H1 (cell line): ENCODE measurements around the gene TRMT61A. TPM values are rescaled to one million over a fixed set of nuclear protein-coding genes. Genes with fewer than 3 reads are reported as not detected.

Source experiments
- CTCF ChIA-PET: fragments of 300-600 bp; sonication (Branson Sonifier 250); formaldehyde crosslinking; loops from one replicate; lab custom pipeline; 2021; ENCODE audit not compliant: partially characterized antibody; lab: Charles Lee
- POLR2A ChIA-PET: fragments of 300-600 bp; sonication (Branson Sonifier 250); formaldehyde crosslinking; loops from one replicate; lab custom pipeline; 2021; ENCODE audit warnings: inconsistent platforms; ENCODE audit not compliant: partially characterized antibody; lab: Charles Lee
- DNase-seq, 2 experiments: peaks; one replicate each; pipeline versions ENCODE4 v3.0.0 to v3.0.0-alpha.2; 2010 to 2022; ENCODE audit warnings: low spot score in 2 of 2, low read depth in 1 of 2, mixed read lengths in 1 of 2
- FAIRE-seq: peaks from 2 replicates; lab custom pipeline; 2011; peaks lifted over from hg19 to GRCh38; lab: Jason Lieb, UNC
- H2AFZ ChIP-seq: 2 replicates; pipeline ENCODE4 v1.8.1; 2012; ENCODE audit warnings: low read length, inconsistent platforms
- H2AK5ac ChIP-seq: 2 replicates; pipeline ENCODE4 v1.6.1; 2013; ENCODE audit warnings: low read depth, low read length
- H2BK120ac ChIP-seq: replicated peaks from 2 replicates; pipeline ENCODE3; 2013; ENCODE audit warnings: low read depth, low read length, inconsistent platforms
- H2BK12ac ChIP-seq: 2 replicates; pipeline ENCODE4 v1.6.1; 2013; ENCODE audit warnings: low read depth, low read length
- H2BK15ac ChIP-seq: 2 replicates; pipeline ENCODE4 v1.6.1; 2013; ENCODE audit warnings: low read length
- H2BK20ac ChIP-seq: 2 replicates; pipeline ENCODE4 v1.6.1; 2013; ENCODE audit warnings: low read length
- H2BK5ac ChIP-seq: 2 replicates; pipeline ENCODE4 v1.6.1; 2013; ENCODE audit warnings: low read depth, low read length
- H3K14ac ChIP-seq: 2 replicates; pipeline ENCODE4 v1.6.1; 2013; ENCODE audit warnings: inconsistent platforms; ENCODE audit not compliant: insufficient read length
- H3K18ac ChIP-seq: 2 replicates; pipeline ENCODE4 v1.6.1; 2013; ENCODE audit warnings: low read length; ENCODE audit errors: extremely low read depth
- H3K23ac ChIP-seq: 2 replicates; pipeline ENCODE4 v1.6.1; 2013; ENCODE audit warnings: inconsistent platforms; ENCODE audit not compliant: insufficient read length
- H3K23me2 ChIP-seq: 2 replicates; pipeline ENCODE4 v1.6.1; 2013; ENCODE audit warnings: low read depth, low read length
- H3K27ac ChIP-seq: 2 replicates; pipeline ENCODE4 v1.6.1; 2011; ENCODE audit warnings: low read depth, low read length, inconsistent platforms
- H3K27me3 ChIP-seq, 4 experiments: replicated peaks in 1 of 4; 1 replicate in 1 of 4; 2 replicates in 3 of 4; pipeline versions ENCODE4 v1.6.1 to v1.8.1; 2011 to 2013; ENCODE audit warnings: low read length in 3 of 4, mild to moderate bottlenecking in 3 of 4, inconsistent platforms in 2 of 4, mixed read lengths in 2 of 4, moderate library complexity in 1 of 4; ENCODE audit not compliant: control insufficient read depth in 3 of 4, insufficient read depth in 3 of 4; ENCODE audit errors: extremely low read depth in 1 of 4
- H3K36me3 ChIP-seq, 4 experiments: 2 replicates each; pipeline versions ENCODE4 v1.6.1 to v1.8.1; 2011 to 2013; ENCODE audit warnings: mild to moderate bottlenecking in 4 of 4, low read length in 3 of 4, moderate library complexity in 2 of 4, control low read depth in 1 of 4, inconsistent platforms in 1 of 4; ENCODE audit not compliant: insufficient read depth in 4 of 4, control insufficient read depth in 2 of 4
- H3K4ac ChIP-seq: replicated peaks from 2 replicates; pipeline ENCODE3; 2013; ENCODE audit warnings: low read length, low read depth, mixed read lengths, inconsistent platforms; ENCODE audit not compliant: insufficient read length
- H3K4me1 ChIP-seq, 4 experiments: replicated peaks in 1 of 4; 1 replicate in 1 of 4; 2 replicates in 3 of 4; pipeline versions ENCODE4 v1.6.1 to v1.8.1; 2011 to 2013; ENCODE audit warnings: low read length in 3 of 4, inconsistent platforms in 2 of 4, mixed read lengths in 1 of 4; ENCODE audit not compliant: insufficient read depth in 4 of 4, control insufficient read depth in 3 of 4
- H3K4me2 ChIP-seq, 2 experiments: 2 replicates each; pipeline versions ENCODE4 v1.6.1 to v1.8.1; 2011 to 2013; ENCODE audit warnings: low read depth in 2 of 2, low read length in 2 of 2, control low read depth in 1 of 2, inconsistent platforms in 1 of 2, mild to moderate bottlenecking in 1 of 2; ENCODE audit not compliant: insufficient read depth in 1 of 2
- H3K4me3 ChIP-seq, 4 experiments: fragments of 200-600, 300-600 bp in 1 of 4; sonication (generic), shearing (Covaris generic), sonication (Bioruptor Twin) in 1 of 4; 2 replicates each; pipeline versions ENCODE4 v1.5.1 to v1.8.1; 2011 to 2016; ENCODE audit warnings: low read length in 4 of 4, low read depth in 3 of 4, control low read depth in 2 of 4, inconsistent platforms in 2 of 4, mild to moderate bottlenecking in 2 of 4, mixed read lengths in 1 of 4, moderate library complexity in 1 of 4; ENCODE audit not compliant: insufficient read depth in 2 of 4; ENCODE audit errors: extremely low read depth in 1 of 4
- H3K56ac ChIP-seq: replicated peaks from 2 replicates; pipeline ENCODE3; 2013; ENCODE audit warnings: low read depth, mild to moderate bottlenecking, mixed read lengths, low read length, inconsistent platforms; ENCODE audit not compliant: insufficient read length
- H3K79me1 ChIP-seq: 2 replicates; pipeline ENCODE4 v1.6.1; 2013; ENCODE audit warnings: low read depth, low read length, control low read depth
- H3K79me2 ChIP-seq, 2 experiments: 2 replicates each; pipeline versions ENCODE4 v1.6.1 to v1.8.1; 2012 to 2013; ENCODE audit warnings: low read length in 2 of 2, mild to moderate bottlenecking in 2 of 2, inconsistent platforms in 1 of 2; ENCODE audit not compliant: insufficient read depth in 2 of 2, control insufficient read depth in 1 of 2
- H3K9ac ChIP-seq, 4 experiments: replicated peaks in 1 of 4; 1 replicate in 1 of 4; 2 replicates in 3 of 4; pipeline versions ENCODE4 v1.6.1 to v1.8.1; 2011 to 2013; ENCODE audit warnings: low read depth in 3 of 4, low read length in 3 of 4, control low read depth in 2 of 4, mild to moderate bottlenecking in 2 of 4, moderate library complexity in 2 of 4, inconsistent platforms in 1 of 4; ENCODE audit errors: extremely low read depth in 1 of 4
- H3K9me3 ChIP-seq, 2 experiments: 2 replicates each; pipeline versions ENCODE4 v1.6.1 to v1.8.1; 2012 to 2013; ENCODE audit warnings: mild to moderate bottlenecking in 2 of 2, moderate library complexity in 2 of 2, control low read depth in 1 of 2, inconsistent platforms in 1 of 2, low read depth in 1 of 2, low read length in 1 of 2, mixed read lengths in 1 of 2; ENCODE audit not compliant: insufficient read depth in 2 of 2
- H4K20me1 ChIP-seq, 2 experiments: replicated peaks in 1 of 2; 2 replicates each; pipeline versions ENCODE3 to v1.8.1; 2011 to 2013; ENCODE audit warnings: inconsistent platforms in 2 of 2, low read length in 2 of 2, mild to moderate bottlenecking in 1 of 2; ENCODE audit not compliant: insufficient read depth in 2 of 2, control insufficient read depth in 1 of 2
- H4K5ac ChIP-seq: 2 replicates; pipeline ENCODE4 v1.6.1; 2013; ENCODE audit warnings: low read length, low read depth, mixed read lengths, inconsistent platforms; ENCODE audit not compliant: insufficient read length
- H4K8ac ChIP-seq: 2 replicates; pipeline ENCODE4 v1.8.0; 2013; ENCODE audit warnings: mild to moderate bottlenecking, moderate library complexity, low read length, inconsistent platforms; ENCODE audit not compliant: insufficient read depth; ENCODE audit errors: extremely low read depth
- H4K91ac ChIP-seq: replicated peaks from 2 replicates; pipeline ENCODE3; 2013; ENCODE audit warnings: low read length, mixed read lengths, inconsistent platforms; ENCODE audit not compliant: insufficient read length
- CBX5 ChIP-seq: fragments of 300-800, 300-1000 bp; sonication (generic); IDR thresholded peaks from 2 replicates; pipeline ENCODE4 v1.7.1; 2016; ENCODE audit warnings: antibody characterized with exemption, low read length, low read depth
- CTBP2 ChIP-seq: IDR thresholded peaks from 2 replicates; pipeline ENCODE4 v1.7.0; 2011; ENCODE audit warnings: borderline replicate concordance, mild to moderate bottlenecking, moderate library complexity, mixed read lengths, low read length; ENCODE audit not compliant: insufficient read depth, insufficient read length
- EGR1 ChIP-seq: IDR thresholded peaks from 2 replicates; pipeline ENCODE4 v1.6.1; 2011; ENCODE audit warnings: low read depth, low read length, borderline replicate concordance
- KDM5A ChIP-seq: fragments of 200-600 bp; IDR thresholded peaks from 2 replicates; pipeline ENCODE4 v1.7.1; 2012; ENCODE audit warnings: mild to moderate bottlenecking, low read length, inconsistent platforms, mixed read lengths
- RNF2 ChIP-seq: fragments of 200-900, 300-1000 bp; sonication (generic); IDR thresholded peaks from 2 replicates; pipeline ENCODE4 v1.7.1; 2016; ENCODE audit warnings: borderline replicate concordance, low read depth, mild to moderate bottlenecking, antibody characterized with exemption, low read length; ENCODE audit not compliant: poor library complexity, severe bottlenecking; ENCODE audit errors: missing control alignments
- SUZ12 ChIP-seq: fragments of 200-600 bp; sonication (generic); IDR thresholded peaks from 2 replicates; pipeline ENCODE4 v1.6.1; 2012; ENCODE audit warnings: mild to moderate bottlenecking, inconsistent platforms, low read length, moderate library complexity, mixed read lengths
- WGBS, 2 experiments: shearing (Covaris generic) in 1 of 2; methylation state at CpG; one replicate each; pipeline versions ENCODE4 v1.1.6 to v1.1.7; 2013 to 2015; ENCODE audit warnings: low lambda C conversion rate in 2 of 2, mixed read lengths in 2 of 2, inconsistent platforms in 1 of 2, low coverage in 1 of 2, missing lambda C conversion rate in 1 of 2; ENCODE audit not compliant: insufficient replicate concordance in 2 of 2, insufficient coverage in 1 of 2, insufficient read length in 1 of 2; ENCODE audit errors: extremely low coverage in 1 of 2, missing lambda C conversion rate in 1 of 2; 5-methylcytosine and 5-hydroxymethylcytosine counted together
- polyA plus RNA-seq, 7 experiments: library from polyadenylated mRNA; depleted of rRNA in 3 of 7; stranded (reverse) in 5 of 7; unstranded in 2 of 7; fragments of >200 nt in 5 of 7; fragments of 200-250 nt in 2 of 7; gene quantifications; 1 replicate in 5 of 7; 2 replicates in 1 of 7; 4 replicates in 1 of 7; pipeline versions ENCODE4 v1.2.1 to v1.2.3, GENCODE V29; 2011 to 2013; ENCODE audit warnings: missing spikeins in 2 of 7, mixed read lengths in 2 of 7
- total RNA-seq: library from RNA; stranded (reverse); fragmentation: NEBNext Ultra II Directional; extraction: Animal tissue kit (Norgen Biotek cat#: 25700); gene quantifications from 2 replicates; pipeline ENCODE4 v1.2.1, GENCODE V29; 2021

Gene TRMT61A
- total and polyA plus RNA-seq, 2 of the 8 experiments (the other 6 are each of a cell fraction or from before 2014, with no cell fraction given): 15.8 to 19.0 TPM

DNA sequence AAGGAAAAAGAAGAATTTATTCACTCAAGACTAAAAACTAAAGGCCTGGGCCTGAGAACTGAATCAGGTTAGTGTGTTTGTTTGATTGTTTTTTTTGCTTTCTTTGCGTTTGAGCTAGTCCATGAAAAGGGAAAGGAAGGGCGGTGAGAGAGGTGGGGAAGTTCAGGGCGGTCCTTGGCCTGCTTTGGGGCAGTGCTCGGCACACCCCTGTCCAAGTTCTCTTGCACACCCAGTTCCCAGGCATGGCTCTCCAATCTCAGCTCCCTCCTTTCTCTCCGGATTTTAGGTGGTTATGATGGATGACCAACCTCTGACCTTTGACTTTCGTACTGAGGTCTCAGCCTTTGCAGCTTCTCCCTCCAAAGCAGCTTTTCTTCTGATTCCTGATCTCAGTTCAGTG lies 45.1 kb downstream of the TRMT61A start:
- no peak overlapping the region for H4K8ac ChIP-seq
- H4K91ac ChIP-seq: no peak overlapping the region
- H3K23me2 ChIP-seq: no peaks in the 10 kb centered on the region
- no peak overlapping the region for H3K4me2 ChIP-seq
- no peaks in the 10 kb centered on the region for H3K9me3 ChIP-seq
- no peak overlapping the region for H2BK12ac ChIP-seq
- H3K56ac ChIP-seq: no peak overlapping the region
- H3K4ac ChIP-seq: no peak overlapping the region
- no peak for FAIRE-seq
- WGBS, 2 experiments: 96% methylated on average over 6 of the region's 6 CpGs; no CpG with 5 or more reads in 1 of the 2 experiments
- H3K23ac ChIP-seq: no peak overlapping the region
- peaks cover 3% of the 10 kb centered on the region for H3K79me1 ChIP-seq
- H3K27me3 ChIP-seq: no peaks in the 10 kb centered on the region; a peak in 1 of 7 replicates
- H3K9ac ChIP-seq: no peak overlapping the region
- no peak overlapping the region for H4K5ac ChIP-seq
- ChIA-PET POLR2A (interaction anchor here (1.0 kb wide), 1 partner anchor 13 kb away, joined by 3 read pairs; no protein-coding TSS in a partner anchor), CTCF (interaction anchor here (0.6 to 1.3 kb wide), 4 partner anchors 12 to 89 kb away, joined by 3 to 4 read pairs (median 3); no protein-coding TSS in a partner anchor)
- no peak overlapping the region for H3K14ac ChIP-seq
- no peaks in the 10 kb centered on the region for H3K4me1 ChIP-seq
- no peak overlapping the region for H2AK5ac ChIP-seq
- H2AFZ ChIP-seq: no peak overlapping the region
- no peak overlapping the region for H3K18ac ChIP-seq
- H3K36me3 ChIP-seq: peaks cover 2 to 19% (median 6%) of the 10 kb centered on the region in 4 experiments; a peak in 4 of 8 replicates
- no peak overlapping the region for H3K27ac ChIP-seq
- no peak overlapping the region for H2BK20ac ChIP-seq
- peaks cover under 1 to 10% of the 10 kb centered on the region in 2 experiments for H4K20me1 ChIP-seq
- peaks cover 0 to 8% of the 10 kb centered on the region in 2 experiments; a peak in 2 of 4 replicates for H3K79me2 ChIP-seq
- H2BK15ac ChIP-seq: no peak overlapping the region
- no peak for DNase-seq
- H3K4me3 ChIP-seq: no peak overlapping the region
- H2BK120ac ChIP-seq: no peak overlapping the region
- TF ChIP-seq SUZ12 (no peak), RNF2 (no peak), EGR1 (no peak), CTBP2 (no peak), CBX5 (no peak), KDM5A (no peak)
- no peak overlapping the region for H2BK5ac ChIP-seq
